NCI-H1092 (cell line): ENCODE measurements around the gene COQ8B.

ENCODE experiments used
- DNase-seq: peaks from one replicate; lab custom pipeline; 2025; lab: John Stamatoyannopoulos, UW

COQ8B gene

DNA sequence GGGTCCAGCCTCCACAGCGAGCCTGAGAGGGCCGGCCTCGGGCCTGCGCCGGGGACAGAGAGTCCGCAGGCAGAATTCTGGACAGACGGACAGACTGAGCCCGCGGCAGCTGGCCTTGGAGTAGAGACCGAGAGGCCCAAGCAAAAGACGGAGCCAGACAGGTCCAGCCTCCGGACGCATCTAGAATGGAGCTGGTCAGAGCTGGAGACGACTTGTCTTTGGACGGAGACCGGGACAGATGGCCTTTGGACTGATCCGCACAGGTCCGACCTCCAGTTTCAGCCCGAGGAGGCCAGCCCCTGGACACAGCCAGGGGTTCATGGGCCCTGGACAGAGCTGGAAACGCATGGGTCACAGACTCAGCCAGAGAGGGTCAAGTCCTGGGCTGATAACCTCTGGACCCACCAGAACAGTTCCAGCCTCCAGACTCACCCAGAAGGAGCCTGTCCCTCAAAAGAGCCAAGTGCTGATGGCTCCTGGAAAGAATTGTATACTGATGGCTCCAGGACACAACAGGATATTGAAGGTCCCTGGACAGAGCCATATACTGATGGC, 716 bp upstream of the COQ8B start:
- DNase-seq, result no peak

DNA sequence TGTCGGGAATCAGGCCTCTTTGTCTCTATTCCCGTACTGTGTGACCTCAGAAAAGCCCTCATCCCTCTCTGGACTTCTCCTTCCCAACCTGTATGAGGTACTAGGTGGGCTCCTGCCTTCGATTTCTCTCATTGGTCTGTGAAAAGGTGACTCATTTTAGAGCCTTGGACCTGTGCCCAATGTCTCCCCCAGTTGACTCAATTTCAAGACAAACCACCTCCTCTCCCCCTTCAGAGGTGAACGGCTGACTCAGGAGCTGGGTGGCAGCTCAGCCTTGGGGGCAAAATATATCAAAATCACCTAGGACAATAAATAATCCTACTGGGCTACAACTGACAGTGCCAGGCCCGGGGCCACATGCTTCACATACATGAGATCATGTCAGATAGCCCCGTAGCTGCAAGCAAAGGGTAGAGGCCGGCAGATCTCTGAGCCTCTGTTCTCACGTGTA, 630 bp downstream of the COQ8B start:
- no peak for DNase-seq

DNA sequence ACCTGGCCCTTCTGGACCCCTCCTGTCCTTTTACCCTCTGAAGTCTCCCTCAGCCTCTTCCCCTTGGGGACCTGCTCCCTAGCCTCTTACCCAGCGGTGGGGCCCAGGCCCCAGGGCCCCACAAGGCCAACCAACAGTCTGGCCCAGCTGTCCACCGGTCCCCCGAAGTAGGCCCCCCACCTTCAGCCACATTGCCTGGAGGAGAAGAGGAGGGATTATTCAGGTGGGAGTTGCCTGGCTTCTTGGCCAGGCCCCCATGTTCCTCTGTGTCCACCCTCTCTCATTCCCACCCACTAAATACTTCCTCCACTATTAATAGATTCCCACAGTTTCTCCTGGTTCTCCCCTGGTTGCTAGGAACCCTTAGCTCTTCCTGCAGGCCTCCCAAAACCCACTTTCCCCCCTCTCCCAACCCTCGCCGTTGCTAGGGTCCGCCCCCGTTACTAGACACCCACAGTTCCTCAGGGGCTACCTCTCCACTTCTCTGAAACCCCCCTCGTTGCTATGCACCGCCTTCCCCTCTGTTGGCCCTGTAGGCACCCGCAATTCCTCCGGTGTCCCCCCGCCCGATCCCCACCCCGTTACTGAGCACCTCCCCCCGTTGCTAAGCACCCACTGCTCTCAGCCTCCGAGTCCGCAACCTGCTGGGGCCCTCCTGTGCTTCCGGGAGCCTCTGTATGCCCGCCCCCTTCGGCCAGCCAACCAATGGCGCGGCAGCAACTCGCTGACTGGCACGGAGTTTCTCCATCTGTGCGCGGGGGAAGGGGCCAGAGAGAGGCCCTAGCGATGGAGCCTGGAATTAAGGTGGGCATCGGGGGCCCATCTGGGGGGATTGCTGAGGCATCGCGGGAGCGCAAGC, 2.0 kb downstream of the COQ8B start:
- DNase-seq, result peak; percentile 87

DNA sequence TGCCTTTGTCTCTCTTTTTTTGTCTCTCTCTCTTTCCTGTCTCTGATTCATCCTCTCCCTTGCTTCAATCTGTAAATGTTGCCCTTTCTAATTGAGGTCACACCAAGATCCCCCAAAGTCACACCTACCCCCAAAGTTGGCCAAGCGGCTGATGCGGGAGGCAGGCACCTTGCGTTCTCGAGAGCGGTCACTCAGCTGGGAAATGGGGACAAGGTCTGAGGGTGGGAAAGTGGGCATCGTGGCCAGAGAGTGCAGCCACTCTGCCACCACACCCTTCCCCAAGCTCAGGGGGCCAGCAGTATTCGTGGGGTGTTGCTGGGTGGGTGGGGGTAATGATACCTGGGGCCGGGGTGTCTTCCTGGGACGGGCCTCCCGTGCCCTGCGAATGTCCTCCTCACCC, 2.7 kb downstream of the COQ8B start:
- no peak for DNase-seq

DNA sequence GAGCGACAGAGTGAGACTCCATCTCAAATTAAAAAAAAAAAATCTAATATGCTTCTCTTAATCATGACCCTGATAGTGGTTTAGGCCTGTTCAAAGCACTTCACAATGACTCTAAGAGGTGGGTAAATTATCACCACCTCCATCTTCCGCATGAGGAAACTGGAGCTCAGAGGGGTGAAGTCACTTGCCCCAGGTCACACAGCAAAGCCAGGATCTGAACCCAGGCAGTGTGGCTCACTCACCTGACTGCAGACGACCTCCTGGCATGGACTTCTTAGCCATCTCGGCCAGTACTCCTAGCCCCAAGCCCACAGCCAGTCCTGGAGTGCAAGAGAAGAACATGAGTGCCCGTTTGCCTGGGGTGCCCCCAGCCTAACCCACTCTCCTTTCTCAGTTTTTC, 6.9 kb downstream of the COQ8B start:
- DNase-seq, result no peak

DNA sequence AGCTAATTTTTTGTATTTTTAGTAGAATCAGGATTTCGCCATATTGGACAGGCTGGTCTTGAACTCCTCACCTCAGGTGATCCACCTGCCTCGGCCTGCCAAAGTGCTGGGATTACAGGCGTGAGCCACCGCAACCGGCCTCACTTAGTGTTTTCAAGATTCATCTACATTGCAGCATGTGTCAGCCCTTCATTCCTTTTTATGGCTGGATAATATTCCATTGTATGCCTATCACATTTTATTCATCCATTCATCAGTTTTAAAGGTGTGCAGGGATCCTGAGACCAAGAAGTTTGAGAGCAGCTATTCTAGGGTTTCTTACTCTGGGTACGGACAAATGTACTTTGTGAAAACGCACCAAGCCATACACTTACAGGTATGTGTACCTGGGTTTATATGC, 9.1 kb downstream of the COQ8B start:
- no peak for DNase-seq

DNA sequence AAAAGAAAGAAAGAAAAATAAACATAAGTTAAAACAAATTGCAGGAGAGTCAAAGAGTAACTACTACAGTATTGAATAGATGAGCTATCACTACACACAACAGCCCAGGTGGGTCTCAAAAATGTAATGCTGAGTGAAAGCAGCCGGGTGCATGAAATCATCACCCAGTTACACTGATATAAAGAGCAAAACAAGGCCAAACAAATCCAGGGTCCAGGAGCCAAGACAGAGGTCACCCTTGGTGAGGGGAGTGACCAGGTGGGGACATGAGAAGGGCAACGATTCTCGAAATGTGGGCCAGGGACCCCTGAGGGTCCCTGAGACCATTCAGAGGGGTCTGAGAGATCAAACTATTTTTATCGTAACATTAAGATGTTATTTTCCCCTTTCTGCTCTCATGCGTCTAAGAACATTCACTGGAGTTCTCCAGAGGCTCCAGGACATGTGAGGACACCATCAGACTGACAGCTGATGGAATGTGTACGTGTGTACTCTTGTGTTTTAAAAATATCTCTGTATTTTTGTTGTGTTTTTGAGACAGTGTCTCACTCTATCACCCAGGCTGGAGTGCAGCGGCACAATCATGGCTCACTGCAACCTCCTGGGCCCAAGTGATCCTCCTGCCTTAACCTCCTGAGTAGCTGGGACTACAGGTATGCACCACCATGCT, 10.6 kb downstream of the COQ8B start:
- DNase-seq, result no peak

DNA sequence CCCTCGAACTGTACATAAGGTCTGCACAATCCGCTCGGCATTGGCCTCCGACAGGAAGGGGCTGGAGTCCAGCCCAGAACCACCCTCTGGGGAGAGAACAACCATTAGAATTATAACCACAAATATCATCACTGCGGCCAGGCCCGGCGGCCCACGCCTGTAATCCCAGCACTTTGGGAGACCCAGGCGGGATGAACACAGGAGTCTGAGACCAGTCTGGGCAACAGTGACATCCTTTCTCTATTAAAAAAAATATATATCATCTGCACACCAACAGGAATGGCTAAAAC, 11.4 kb downstream of the COQ8B start:
- DNase-seq, result no peak

DNA sequence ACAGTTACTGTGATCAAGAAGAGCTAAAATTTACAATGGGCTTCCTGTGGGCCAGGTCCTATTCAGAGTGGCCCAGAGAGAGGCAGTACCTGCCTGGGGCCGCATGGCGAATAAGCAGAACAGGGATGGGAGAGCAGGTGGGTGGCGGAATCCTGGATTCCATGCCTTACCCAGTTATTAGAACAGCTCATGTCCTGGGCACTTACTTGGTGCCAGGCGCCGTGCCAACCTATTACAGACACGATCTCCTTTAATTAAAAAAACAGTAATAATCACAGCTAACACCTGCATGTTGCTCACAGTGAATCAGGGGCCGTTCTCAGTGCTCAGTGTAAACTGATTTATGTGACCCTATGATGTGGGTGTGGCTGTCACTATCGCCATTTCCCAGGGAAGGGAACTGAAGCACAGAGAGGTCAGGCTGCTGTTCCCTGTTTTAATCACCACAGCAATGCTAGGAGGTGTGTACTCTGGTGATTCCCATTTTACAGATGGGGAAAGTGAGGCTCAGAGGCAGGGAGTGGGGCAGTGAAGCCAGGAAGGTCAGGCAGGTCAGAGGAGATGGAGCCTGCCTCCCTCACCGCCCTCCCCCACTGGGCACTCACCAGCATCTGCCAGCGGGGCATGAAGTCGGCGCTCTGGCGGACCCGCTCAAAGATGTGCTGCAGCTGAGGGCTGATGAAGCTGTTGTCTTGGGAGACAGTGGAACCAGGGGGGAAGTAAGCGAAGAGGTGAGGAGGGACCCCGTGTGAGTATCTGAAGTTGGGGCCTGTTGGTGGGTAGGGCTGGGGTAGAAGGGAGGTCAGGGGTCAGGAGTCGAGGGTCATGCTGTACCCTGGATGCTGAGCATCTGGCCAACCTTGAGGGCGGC, 12.0 kb downstream of the COQ8B start:
- DNase-seq, result no peak

DNA sequence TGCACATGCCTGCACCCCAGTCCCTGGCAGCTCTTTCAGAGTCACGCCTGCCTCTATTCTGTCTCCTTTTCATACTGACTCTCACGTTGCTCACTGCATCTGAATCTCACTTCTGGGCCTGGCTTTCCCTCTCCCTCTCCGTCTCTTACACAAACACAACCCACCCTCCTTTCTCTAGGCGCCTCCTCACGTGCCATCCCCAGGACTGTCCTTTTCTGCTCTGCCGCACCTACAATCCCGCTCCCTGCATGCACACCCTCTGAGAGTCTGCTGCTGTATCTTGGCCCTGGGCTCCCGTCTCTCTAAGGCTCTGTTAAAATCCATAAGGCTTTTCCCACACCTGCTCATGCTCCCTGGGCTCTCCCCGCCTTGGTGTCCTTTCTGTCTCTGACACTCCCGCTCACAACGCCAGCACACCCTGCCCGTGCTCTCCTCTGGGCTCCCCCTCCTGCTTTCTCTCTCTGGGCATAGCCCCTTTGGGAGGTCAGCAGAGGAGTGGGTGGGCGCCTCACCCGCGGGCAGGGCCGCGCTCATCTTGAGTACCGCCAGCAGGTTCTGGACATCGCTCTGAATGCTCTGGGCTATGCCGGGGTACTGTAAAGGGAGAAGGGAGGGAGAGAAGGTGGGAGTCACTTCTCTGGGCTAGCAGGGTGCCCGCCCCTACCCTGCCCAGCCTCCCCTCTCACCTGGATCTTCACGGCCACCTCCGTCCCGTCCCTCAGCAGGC, 13.5 kb downstream of the COQ8B start:
- no peak for DNase-seq

DNA sequence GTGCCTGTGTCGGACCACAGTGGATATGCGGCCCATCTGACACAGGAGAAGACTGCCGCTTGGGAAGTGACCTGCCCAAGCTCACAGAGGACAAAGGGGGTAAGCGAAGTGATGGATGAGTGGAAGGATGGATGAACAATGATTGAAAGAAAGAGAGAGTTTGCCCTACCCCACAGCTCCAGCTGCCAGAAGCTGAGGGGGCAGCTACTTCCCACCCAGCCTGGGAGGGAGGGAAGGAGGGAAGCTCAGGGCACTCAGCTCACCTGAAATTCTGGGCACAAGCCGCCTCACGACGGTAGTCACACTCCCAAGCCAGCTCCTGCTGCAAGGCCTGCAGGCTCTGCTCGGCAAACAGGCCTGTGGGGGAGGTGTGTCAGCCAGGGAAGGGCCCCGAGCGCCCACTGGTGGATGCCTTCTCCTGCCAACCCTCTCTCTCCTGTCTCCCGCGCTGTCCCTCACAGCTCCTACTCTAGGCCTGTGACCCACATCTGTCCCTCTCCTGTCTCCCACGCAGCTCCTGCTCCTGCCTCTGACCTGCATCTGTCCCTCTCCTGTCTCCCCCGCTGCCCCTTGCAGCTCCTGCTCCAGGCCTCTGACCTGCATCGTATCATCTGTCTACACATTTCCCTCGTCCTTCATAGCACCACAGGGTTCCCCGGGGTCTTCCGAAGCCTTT, 14.2 kb downstream of the COQ8B start:
- no peak for DNase-seq

DNA sequence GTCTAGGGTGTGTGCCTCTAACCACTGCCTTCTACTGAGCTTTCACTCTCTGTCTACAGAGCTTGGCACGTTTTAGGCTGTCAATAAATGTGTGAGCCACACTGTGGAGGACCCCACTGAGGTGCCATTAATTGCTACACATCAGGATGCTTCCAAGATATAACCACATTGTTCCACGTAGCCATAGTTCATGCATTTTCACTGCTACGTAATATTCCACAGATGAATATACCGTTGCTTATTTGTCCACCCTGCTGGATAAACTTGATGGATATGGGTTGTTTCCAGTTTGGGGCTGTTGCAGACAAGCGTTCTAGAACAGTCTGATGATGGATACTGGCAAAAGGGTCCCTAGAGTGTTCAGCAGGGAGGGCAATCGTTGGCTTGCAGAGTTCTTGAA, 14.9 kb downstream of the COQ8B start:
- DNase-seq, result no peak

DNA sequence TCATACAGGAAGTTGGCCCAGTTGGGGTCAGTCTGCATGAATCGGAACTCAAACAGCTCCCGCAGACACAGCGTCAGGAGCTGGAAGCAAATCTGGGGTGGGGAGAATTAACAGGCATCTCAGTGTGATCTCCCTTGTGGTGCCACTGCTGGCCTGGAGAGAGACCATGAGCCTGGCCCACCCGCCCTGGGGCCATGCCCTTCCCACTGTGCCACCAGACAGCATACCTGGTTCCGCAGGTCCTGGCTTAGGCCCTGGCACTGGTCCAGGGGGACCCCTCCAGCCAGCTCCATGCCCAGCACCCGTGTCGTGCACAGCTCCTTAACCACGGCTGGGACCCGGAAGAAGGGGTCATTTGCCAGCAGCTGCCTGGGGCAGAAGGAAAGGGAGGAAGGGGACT, 16.6 kb downstream of the COQ8B start:
- DNase-seq, result no peak

DNA sequence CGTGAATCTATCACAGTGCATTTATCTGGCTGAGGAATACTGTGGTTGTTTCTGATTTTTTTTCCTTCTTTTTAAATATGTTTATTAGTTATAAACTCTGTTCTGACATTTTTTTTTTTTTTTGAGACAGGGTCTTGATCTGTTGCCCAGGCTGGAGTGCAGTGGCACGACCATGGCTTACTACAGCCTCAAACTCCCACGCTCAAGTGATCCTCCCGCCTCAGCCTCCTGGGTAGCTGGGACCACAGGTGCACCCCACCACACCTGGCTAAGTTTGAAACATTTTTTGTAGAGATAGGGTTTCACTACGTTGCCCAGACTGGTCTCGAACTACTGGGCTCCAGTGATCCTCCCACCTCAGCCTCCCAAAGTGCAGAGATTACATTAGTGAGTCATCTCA, 19.7 kb downstream of the COQ8B start:
- no peak for DNase-seq

DNA sequence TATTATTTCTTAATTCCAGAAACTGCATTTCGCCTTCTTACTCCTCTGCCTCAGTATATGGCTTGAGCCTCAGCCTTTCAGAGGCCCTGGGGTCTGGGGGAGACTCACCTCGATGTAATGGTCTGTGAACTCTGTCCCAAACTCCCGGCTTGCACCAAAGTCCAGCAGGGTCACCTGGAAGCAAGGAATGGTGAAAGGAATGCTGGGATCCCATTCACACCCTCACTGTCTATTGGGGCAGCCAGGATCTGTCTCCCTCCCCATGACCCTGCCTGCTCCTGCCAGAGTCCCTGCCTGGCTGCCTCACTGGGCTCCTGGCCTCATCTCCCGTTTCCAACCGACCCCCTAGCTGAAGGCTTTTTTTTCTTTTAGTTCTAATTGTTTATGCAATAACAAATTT, 20.8 kb downstream of the COQ8B start:
- no peak for DNase-seq

DNA sequence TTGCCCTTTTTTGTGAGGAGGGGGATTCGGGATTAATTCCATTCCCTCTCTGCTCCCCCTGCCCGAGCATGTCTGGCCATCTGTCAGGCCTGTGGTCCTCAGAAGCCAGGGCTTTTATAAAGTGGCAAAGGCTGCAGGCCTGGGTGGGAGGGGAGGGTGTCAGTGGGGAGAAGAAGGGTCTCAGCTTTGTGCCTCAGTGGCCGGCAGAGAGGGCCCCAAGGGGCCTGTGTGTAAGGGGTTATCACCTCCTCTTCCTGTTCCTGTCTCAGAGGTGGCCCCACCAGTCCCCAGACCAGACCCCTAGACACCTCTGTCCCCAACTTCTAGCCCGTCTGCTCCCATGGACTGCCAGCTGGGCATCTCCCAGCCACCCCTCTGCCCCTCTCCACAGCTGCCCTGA, 22.8 kb downstream of the COQ8B start:
- DNase-seq, result no peak

DNA sequence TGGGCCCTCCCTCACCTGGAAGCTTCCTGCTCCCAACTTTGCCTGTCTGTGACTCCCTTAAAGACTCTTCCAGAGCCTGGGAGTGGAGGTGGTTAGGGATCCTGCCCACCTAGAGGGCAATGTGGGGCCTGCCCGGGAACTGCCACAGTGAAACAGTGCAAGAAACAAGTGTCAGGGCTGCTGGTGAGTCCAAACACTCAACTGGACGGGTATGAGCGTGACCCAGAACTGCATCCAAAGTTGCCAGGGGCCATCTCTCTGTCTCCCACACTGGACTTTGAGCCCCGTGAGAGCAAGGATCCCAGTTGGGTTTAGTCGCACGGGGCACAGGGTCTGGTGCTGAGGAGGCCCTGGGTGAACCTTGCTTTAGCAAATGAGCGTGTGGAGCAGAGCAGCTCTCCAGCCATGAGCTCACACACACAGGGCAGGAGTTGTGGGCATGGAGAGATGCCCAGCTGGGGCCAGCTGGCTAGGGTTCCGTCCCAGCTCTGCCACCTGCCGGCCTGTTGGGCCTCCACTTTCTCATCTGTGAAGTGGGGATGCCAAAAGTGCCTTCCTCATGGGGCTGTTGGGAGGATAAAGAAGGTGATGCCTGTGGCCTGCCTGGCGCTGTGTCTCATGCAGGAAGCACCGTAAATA, 23.4 kb downstream of the COQ8B start:
- no peak for DNase-seq

DNA sequence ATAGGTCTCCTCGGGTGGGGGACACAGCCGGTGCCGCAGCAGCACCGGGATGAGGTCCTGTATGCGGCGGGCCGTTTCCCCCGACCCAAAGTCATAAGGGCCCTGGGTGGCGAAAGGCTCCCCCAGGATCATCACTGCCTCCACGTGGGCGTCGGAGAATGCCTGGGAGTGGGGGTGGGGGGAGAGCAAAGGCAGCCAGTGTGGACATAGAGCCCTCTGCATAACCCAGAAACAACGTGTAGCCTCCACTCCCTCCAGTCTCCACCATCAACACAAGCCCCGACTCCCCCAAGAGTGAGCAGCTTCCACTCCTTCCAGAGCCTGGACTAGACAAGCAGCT, 24.5 kb downstream of the COQ8B start:
- DNase-seq, result no peak

DNA sequence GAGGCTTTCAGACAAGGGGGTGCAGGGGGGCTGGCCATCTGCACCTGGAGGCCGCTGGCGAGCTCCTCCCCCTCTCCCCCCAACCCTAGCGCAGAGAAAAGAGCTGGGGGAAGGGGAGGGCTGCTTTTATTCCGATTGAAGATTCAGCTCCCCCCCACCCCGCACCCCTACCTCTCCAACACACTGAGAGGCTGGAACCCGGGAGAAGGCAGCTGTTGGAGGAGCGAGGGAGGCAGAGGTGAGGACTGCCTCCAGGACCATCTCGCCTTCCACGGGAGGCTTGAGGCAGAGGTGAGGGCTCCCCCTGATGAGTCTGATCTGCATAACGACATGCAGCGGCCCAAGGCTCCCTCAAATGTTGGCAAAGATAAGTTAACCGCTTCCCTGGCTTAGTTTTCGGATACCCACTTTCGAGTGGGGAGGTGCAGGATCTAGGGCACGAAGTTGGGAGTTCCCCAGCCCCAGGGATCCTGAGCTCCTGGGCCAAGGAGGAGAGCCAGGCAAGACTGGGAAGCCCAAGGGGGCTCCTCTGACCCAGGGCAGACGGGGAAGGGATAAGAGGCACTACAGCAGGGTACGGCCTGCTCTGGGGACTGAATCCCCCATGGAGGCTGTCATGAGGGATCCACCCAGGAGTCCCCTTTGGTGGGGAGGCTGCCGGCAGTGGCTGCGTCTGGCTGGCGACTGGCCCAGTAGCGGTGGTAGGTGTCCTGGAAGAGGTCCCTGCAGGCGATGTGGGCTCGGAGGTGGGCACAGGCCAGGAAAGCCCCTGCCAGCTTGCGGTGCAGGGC, 25.1 kb downstream of the COQ8B start:
- DNase-seq, result no peak
